Mesangial cell (primary cell): ENCODE measurements around the gene RPL29. TPM values are rescaled to one million over a fixed set of nuclear protein-coding genes. Genes with fewer than 3 reads are reported as not detected.

ENCODE experiments used
- total RNA-seq: library from RNA; depleted of rRNA; stranded (reverse); fragments of >200 nt; gene quantifications from 2 replicates; pipeline ENCODE4 v1.2.3, GENCODE V29; 2015

RPL29 gene
- total RNA-seq, result 1,554 and 1,953 TPM in 2 replicates

GRCh38 chr3:51995346-51996163 lies at the start of gene RPL29:
RPL29 (minus strand) TSS chr3:51995895; CDS start chr3:51995461, 434 bp downstream.

GRCh38 chr3:51982838-51983577 lies 12.7 kb downstream of the RPL29 start, which contains the start of gene ACY1:
ACY1 (plus strand) TSS chr3:51983535; CDS start chr3:51984065, 530 bp downstream.

GRCh38 chr3:51974963-51975851 lies 20.5 kb downstream of the RPL29 start, which contains the start of gene ABHD14A:
ABHD14A (plus strand) TSS chr3:51975064; CDS start chr3:51975136, 72 bp downstream.

DNA sequence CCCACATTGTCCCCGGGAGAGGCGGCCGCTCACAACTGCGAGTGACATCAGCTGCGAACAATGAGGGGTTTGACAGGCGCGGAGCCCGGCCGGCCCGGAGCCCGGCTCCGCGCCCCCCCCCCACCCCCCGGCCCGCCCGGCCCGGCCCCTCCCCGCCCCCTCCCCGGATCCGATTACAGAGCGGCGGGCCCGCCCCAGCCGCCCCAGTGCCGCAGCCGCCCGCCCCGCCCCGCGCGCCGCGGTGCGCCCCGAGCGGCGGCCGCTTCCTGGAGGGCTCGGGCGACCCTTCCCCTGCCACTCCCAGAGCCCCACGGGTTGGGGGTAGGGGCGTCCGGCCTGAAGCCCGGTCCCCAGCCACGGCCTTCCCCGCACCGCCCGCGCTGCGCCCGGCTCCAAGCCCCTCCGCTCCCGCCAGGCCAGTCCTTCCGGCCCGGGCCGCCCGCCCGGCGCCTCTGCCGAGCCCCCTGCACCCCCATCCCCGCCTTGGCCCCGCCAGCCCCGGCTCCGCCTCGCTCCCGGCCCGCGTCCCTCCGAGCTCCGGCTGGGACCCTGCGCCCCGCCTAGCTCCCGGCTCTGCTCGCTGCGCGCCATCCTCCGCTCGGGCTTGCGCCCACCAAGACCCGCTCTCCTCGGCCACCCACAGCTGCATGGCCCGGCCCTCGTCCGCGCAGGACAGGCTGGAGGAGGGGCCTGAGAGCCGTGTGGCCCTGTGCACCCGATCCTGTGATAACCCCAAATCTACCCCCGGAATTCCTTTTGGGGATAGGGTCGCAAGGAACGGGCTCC lies 28.1 kb downstream of the RPL29 start, which contains the start of gene PCBP4:
PCBP4 (minus strand) TSS at position 71 of the 786 bp plus-strand sequence. CDS start 6,214 bp downstream, outside the sequence.

DNA sequence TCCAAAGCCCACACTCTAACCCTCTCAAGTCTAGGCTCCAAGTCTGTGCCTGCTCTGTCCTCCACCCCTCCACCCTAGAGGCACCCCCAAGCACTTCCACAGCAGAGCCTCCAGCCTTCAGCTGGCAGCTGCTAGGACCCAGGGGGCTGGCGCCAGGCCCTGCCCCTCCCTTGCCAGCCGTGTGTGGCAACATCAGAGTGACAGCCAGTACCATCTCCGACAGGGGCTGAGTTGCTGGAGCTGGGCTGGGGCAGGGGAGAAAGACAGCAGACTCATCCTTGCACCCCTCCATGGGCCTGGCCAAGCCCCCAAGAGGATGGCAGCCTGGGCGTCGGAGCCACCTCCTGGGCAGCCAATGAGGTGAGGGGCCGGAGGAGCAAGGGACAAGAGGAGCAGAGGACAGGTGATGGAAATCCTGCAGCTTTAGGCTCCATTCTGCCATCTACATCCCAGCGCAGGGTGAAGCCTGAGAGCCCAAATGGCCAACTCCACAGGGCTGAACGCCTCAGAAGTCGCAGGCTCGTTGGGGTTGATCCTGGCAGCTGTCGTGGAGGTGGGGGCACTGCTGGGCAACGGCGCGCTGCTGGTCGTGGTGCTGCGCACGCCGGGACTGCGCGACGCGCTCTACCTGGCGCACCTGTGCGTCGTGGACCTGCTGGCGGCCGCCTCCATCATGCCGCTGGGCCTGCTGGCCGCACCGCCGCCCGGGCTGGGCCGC lies 40.4 kb downstream of the RPL29 start, which contains the start of gene GPR62:
GPR62 (plus strand) TSS at position 207 of the 718 bp plus-strand sequence; CDS start at position 479, 272 bp downstream.

Other genes starting within 250 kb of the RPL29 start
- not detected in 2 replicates for gene IQCF6, start 216.7 kb downstream of the RPL29 start, total RNA-seq
- not detected in 2 replicates for gene IQCF2, start 134.3 kb downstream of the RPL29 start, total RNA-seq
- gene IQCF5, start 120.3 kb downstream of the RPL29 start, total RNA-seq, result not detected in 2 replicates
- gene IQCF1, start 92.5 kb downstream of the RPL29 start, total RNA-seq, result not detected in 2 replicates
- gene RRP9, start 54.0 kb downstream of the RPL29 start, total RNA-seq, result 19.0 and 38.0 TPM in 2 replicates
- gene PARP3, start 53.5 kb downstream of the RPL29 start, total RNA-seq, result 10.8 and 19.9 TPM in 2 replicates
- 0.25 and 0.49 TPM in 2 replicates for gene GPR62, start 40.5 kb downstream of the RPL29 start, total RNA-seq
- 68.7 and 81.2 TPM in 2 replicates for gene PCBP4, start 28.4 kb downstream of the RPL29 start, total RNA-seq
- 26.1 and 81.4 TPM in 2 replicates for gene ABHD14B, start 21.8 kb downstream of the RPL29 start, total RNA-seq
- 24.8 and 44.9 TPM in 2 replicates for gene ABHD14A, start 20.8 kb downstream of the RPL29 start, total RNA-seq
- gene ACY1, start 12.4 kb downstream of the RPL29 start, total RNA-seq, result 50.8 and 54.1 TPM in 2 replicates
- gene DUSP7, start 60.7 kb upstream of the RPL29 start, total RNA-seq, result 25.4 and 32.1 TPM in 2 replicates
- gene POC1A, start 158.5 kb upstream of the RPL29 start, total RNA-seq, result 3.9 and 34.7 TPM in 2 replicates
- gene ALAS1, start 202.3 kb upstream of the RPL29 start, total RNA-seq, result 48.4 and 49.0 TPM in 2 replicates
- not detected in 2 replicates for gene TLR9, start 229.8 kb upstream of the RPL29 start, total RNA-seq
- gene TWF2, start 243.3 kb upstream of the RPL29 start, total RNA-seq, result 141 and 180 TPM in 2 replicates
- gene PPM1M, start 249.9 kb upstream of the RPL29 start, total RNA-seq, result 9.5 and 19.3 TPM in 2 replicates